HCT116 (cell line): ENCODE results near the gene CD320. TPM values are rescaled to one million over a fixed set of nuclear protein-coding genes. Genes with fewer than 3 reads are reported as not detected.

ENCODE experiments used
- ATAC-seq: fragments of 200-7000 bp; cut with Tn5 transposase; 2 replicates; pipeline ENCODE4 v1.9.1; 2020; ENCODE audit warnings: mild to moderate bottlenecking, moderate library complexity
- BruUV-seq: library from RNA; stranded (reverse); fragments of 400-500 nt; replicated peaks from 2 replicates; lab custom pipeline; 2021; lab: Mats Ljungman, UMichigan
- CTCF ChIA-PET: fragments of 300-600 bp; sonication (Branson Sonifier 250); formaldehyde crosslinking; loops from one replicate; lab custom pipeline; 2021; ENCODE audit warnings: antibody characterized with exemption; lab: Charles Lee
- POLR2A ChIA-PET: fragments of 300-600, 350-600 bp; sonication (Branson Sonifier 250); formaldehyde crosslinking; loops from one replicate; lab custom pipeline; 2021; ENCODE audit warnings: antibody characterized with exemption; lab: Charles Lee
- RAD21 ChIA-PET, 2 experiments: fragments of 300-600 bp; sonication (Branson Sonifier 250); formaldehyde crosslinking; loops; one replicate each; lab custom pipeline; 2023; ENCODE audit warnings: low total read pairs in 2 of 2; ENCODE audit not compliant: uncharacterized antibody in 2 of 2, unreplicated experiment in 2 of 2, low non-redundant PET in 1 of 2; lab: Charles Lee
- DNase-seq: peaks from one replicate; pipeline ENCODE4 v3.0.0-alpha.2; 2010; ENCODE audit warnings: low read depth, low spot score
- H2AFZ ChIP-seq: fragments of 200-600 bp; shearing (Covaris generic), sonication (generic); 2 replicates; pipeline ENCODE4 v1.6.1; 2017; ENCODE audit warnings: low read depth, mixed run types, mixed read lengths, antibody characterized with exemption, low read length; ENCODE audit not compliant: poor library complexity, severe bottlenecking
- H3K27ac ChIP-seq: 2 replicates; pipeline ENCODE4 v1.5.1; 2012; ENCODE audit warnings: low read depth, low read length
- H3K27me3 ChIP-seq: fragments of 200-600 bp; sonication (generic); 2 replicates; pipeline ENCODE4 v1.6.1; 2016; ENCODE audit warnings: mixed run types, low read length, mixed read lengths; ENCODE audit not compliant: insufficient read depth
- H3K36me3 ChIP-seq, 2 experiments: fragments of 200-500 bp in 1 of 2; fragments of 200-600 bp in 1 of 2; sonication (Bioruptor generic) in 1 of 2; sonication (generic) in 1 of 2; 2 replicates each; pipeline versions ENCODE4 v1.5.1 to v1.6.1; 2014 to 2016; ENCODE audit warnings: low read length in 2 of 2, inconsistent platforms in 1 of 2, mixed read lengths in 1 of 2, mixed run types in 1 of 2; ENCODE audit not compliant: insufficient read depth in 2 of 2, control insufficient read depth in 1 of 2
- H3K4me1 ChIP-seq, 2 experiments: fragments of 200-600 bp in 1 of 2; sonication (generic) in 1 of 2; 2 replicates each; pipeline versions ENCODE4 v1.5.1 to v1.6.1; 2012 to 2017; ENCODE audit warnings: low read length in 2 of 2, inconsistent platforms in 1 of 2, mild to moderate bottlenecking in 1 of 2, mixed read lengths in 1 of 2, mixed run types in 1 of 2, moderate library complexity in 1 of 2; ENCODE audit not compliant: insufficient read depth in 2 of 2, control insufficient read depth in 1 of 2
- H3K4me2 ChIP-seq: fragments of 200-600 bp; sonication (generic); 2 replicates; pipeline ENCODE4 v1.6.1; 2017; ENCODE audit warnings: mixed run types, low read length, mixed read lengths
- H3K4me3 ChIP-seq, 2 experiments: fragments of 200-600 bp in 1 of 2; sonication (generic) in 1 of 2; replicated peaks in 1 of 2; 2 replicates each; pipeline ENCODE4 v1.5.1; 2011 to 2016; ENCODE audit warnings: low read length in 2 of 2, control low read depth in 1 of 2, low read depth in 1 of 2, mild to moderate bottlenecking in 1 of 2, mixed read lengths in 1 of 2, mixed run types in 1 of 2
- H3K79me2 ChIP-seq: fragments of 200-600 bp; sonication (generic); 2 replicates; pipeline ENCODE4 v1.6.1; 2017; ENCODE audit warnings: mild to moderate bottlenecking, mixed run types, low read length, moderate library complexity, mixed read lengths; ENCODE audit not compliant: insufficient read depth
- H3K9ac ChIP-seq: fragments of 200-600 bp; sonication (generic); 2 replicates; pipeline ENCODE4 v1.6.1; 2016; ENCODE audit warnings: low read length, mixed read lengths
- H3K9me2 ChIP-seq: fragments of 200-600 bp; sonication (generic), shearing (Covaris generic); 2 replicates; pipeline ENCODE4 v1.6.1; 2017; ENCODE audit warnings: mixed run types, mild to moderate bottlenecking, moderate library complexity; ENCODE audit not compliant: insufficient read depth
- H3K9me3 ChIP-seq, 2 experiments: fragments of 200-500 bp in 1 of 2; fragments of 200-600 bp in 1 of 2; sonication (Bioruptor generic) in 1 of 2; sonication (generic) in 1 of 2; 2 replicates each; pipeline ENCODE4 v1.6.1; 2014 to 2017; ENCODE audit warnings: low read length in 2 of 2, mixed read lengths in 2 of 2, inconsistent platforms in 1 of 2, low read depth in 1 of 2, mild to moderate bottlenecking in 1 of 2, mixed run types in 1 of 2, moderate library complexity in 1 of 2; ENCODE audit not compliant: control insufficient read depth in 1 of 2, insufficient read depth in 1 of 2
- H4K20me1 ChIP-seq: fragments of 200-600 bp; sonication (generic), shearing (Covaris generic); 2 replicates; pipeline ENCODE4 v1.6.1; 2017; ENCODE audit warnings: mixed run types, mild to moderate bottlenecking, moderate library complexity; ENCODE audit not compliant: insufficient read depth
- EZH2 ChIP-seq: fragments of 200-600 bp; sonication (generic); IDR thresholded peaks from 2 replicates; pipeline ENCODE4 v1.6.1; 2017; ENCODE audit warnings: antibody characterized with exemption, mixed run types
- ZFX ChIP-seq: fragments of 450-650 bp; IDR thresholded peaks from 2 replicates; pipeline ENCODE4 v1.6.1; 2017
- intact Hi-C: fragments of 100-400 bp; cut with micrococcal nuclease; formaldehyde crosslinking; loops from 2 replicates; pipeline ENCODE4 v1.10.0; 2022
- total RNA-seq: library from RNA; stranded (reverse); gene quantifications from one replicate; pipeline ENCODE4 v1.2.1, GENCODE V29; 2021; ENCODE audit not compliant: unreplicated experiment
- TF ChIP-seq, protein P1 (sequence below): IDR thresholded peaks from 2 replicates; pipeline ENCODE4 v1.6.1; 2011; ENCODE audit warnings: mild to moderate bottlenecking, low read length, moderate library complexity; ENCODE audit not compliant: insufficient replicate concordance; ENCODE audit errors: extremely low read depth

Gene CD320
- total RNA-seq, 1 experiment from 2014 or later, result 86.2 TPM

GRCh38 chr19:8321067-8321985 is 13.2 kb upstream of the CD320 start, which contains the start of the genes NDUFA7 and RPS28 (continued):
- TF ChIP-seq, protein P1, sequence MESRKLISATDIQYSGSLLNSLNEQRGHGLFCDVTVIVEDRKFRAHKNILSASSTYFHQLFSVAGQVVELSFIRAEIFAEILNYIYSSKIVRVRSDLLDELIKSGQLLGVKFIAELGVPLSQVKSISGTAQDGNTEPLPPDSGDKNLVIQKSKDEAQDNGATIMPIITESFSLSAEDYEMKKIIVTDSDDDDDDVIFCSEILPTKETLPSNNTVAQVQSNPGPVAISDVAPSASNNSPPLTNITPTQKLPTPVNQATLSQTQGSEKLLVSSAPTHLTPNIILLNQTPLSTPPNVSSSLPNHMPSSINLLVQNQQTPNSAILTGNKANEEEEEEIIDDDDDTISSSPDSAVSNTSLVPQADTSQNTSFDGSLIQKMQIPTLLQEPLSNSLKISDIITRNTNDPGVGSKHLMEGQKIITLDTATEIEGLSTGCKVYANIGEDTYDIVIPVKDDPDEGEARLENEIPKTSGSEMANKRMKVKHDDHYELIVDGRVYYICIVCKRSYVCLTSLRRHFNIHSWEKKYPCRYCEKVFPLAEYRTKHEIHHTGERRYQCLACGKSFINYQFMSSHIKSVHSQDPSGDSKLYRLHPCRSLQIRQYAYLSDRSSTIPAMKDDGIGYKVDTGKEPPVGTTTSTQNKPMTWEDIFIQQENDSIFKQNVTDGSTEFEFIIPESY, result peak; percentile 98
- no peak for TF ChIP-seq EZH2

DNA sequence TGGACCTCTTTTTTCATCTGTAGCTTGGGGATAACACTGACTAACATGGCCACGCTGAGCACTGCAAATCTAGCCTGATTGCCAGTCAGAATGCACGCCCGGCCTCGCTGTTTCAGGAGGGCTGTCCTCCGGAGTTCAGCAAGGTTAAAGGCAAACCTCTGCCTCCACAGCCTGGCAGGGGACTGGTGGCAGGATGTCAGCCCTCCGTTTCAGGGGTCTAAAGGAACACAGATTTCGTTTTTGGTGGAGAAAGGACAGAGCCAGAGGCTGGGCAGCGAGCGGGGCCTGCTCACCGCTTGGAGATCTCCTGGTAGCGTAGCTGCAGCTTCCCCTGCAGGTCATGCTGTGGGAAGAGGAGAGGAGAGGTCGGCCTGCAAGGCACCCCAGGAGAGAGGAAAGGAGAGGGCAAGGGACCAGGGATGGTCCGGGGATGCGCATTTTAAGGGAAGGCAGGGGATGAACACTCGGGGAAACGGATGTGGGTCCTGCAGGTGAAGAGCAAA is 12.5 kb upstream of the CD320 start:
- no peaks in the 10 kb centered on the region for H3K27me3 ChIP-seq
- ATAC-seq, result peak; percentile 9
- peak overlapping the region; percentile 74 for H3K27ac ChIP-seq
- H3K4me2 ChIP-seq, result peak overlapping the region; percentile 96
- intact Hi-C loops, result no loop called here
- RAD21 ChIA-PET, result interaction anchor here in 1 of 2 experiments (0.6 kb wide), 1 partner anchor 67 kb away, joined by 4 read pairs; no protein-coding TSS in a partner anchor
- H3K79me2 ChIP-seq, result peaks cover 61% of the 10 kb centered on the region
- peaks cover 12 to 25% of the 10 kb centered on the region in 2 experiments; a peak in 3 of 4 replicates for H3K4me1 ChIP-seq
- no peaks in the 10 kb centered on the region for H3K9me3 ChIP-seq
- TSS peak; percentile 68 for BruUV-seq
- DNase-seq, result no peak
- CTCF ChIA-PET, result interaction anchor here (0.6 kb wide), 1 partner anchor 60 kb away, joined by 3 read pairs; no protein-coding TSS in a partner anchor
- POLR2A ChIA-PET, result interaction anchor here (1.0 to 4.1 kb wide), 2 partner anchors 10 to 15 kb away, joined by 4 to 37 read pairs; no protein-coding TSS in a partner anchor
- no peak overlapping the region for H2AFZ ChIP-seq
- H4K20me1 ChIP-seq, result peaks cover 5% of the 10 kb centered on the region; the same call in 1 of the 2 replicates
- no peak for TF ChIP-seq ZFX
- H3K36me3 ChIP-seq, result peaks cover 12 to 35% of the 10 kb centered on the region in 2 experiments
- H3K9ac ChIP-seq, result peak overlapping the region; percentile 100
- no peaks in the 10 kb centered on the region for H3K9me2 ChIP-seq
- peak overlapping the region; percentile 91 to 100 for H3K4me3 ChIP-seq
